Stimulated activated CD4-positive, alpha-beta T cell treated with anti-CD3 and anti-CD28 coated beads, Interleukin-2, amount 100 ng/mL, for 24 hours (primary cell): ENCODE results near the gene IKZF3.
"Not testable (repeated sequence)": the region's sequence is repeated elsewhere in the genome, so short reads cannot be mapped to it uniquely, and the experiment has no call there.

Experiments used
- DNase-seq, 2 donors: peaks; one replicate each; pipeline ENCODE4 v3.0.0-alpha.2; 2020

Gene IKZF3

GRCh38 chr17:39863918-39864746 is at the start of gene IKZF3:
Gene IKZF3, minus strand, starts transcription at chr17:39864312. Its CDS starts 186 bp downstream, at chr17:39864126.
- DNase-seq = peak; percentile 86 to 88

GRCh38 chr17:39908789-39909352 is 44.8 kb upstream of the IKZF3 start:
- DNase-seq = no peak

GRCh38 chr17:39904990-39905288 is 40.8 kb upstream of the IKZF3 start:
- no peak for DNase-seq

DNA sequence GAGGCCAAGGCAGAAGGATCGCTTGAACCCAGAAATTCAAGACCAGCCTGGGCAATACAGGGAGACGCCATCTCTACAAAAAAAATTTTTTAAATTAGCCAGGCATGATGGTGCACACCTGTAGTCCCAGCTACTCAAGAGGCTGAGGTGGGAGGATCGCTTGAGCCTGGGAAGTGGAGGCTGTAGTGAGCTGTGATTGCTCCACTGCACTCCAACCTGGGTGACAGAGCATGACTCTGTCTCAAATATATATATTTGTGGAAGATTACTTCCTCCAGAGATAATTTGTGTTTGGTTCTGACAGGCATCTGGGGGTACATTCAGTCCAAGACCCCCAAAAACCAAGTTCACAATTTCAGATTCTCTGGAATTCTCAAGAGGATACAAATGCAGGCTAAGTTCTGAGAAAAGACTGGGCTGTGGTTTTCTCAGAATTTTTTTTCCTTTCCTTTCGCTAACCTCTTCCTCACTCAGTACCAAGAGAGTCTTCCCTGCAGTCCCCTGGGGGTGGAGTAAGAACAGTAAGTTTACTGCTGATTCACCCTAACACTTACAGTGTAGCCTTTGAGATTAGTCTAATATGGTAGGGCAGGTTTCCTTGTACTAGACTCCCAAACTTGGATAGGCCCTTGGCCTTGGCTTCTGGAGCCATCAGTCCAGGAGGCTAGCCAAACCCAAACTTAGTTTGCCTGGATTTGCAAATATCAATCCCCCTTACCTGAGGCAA is 39.2 kb upstream of the IKZF3 start:
- no peak for DNase-seq

DNA sequence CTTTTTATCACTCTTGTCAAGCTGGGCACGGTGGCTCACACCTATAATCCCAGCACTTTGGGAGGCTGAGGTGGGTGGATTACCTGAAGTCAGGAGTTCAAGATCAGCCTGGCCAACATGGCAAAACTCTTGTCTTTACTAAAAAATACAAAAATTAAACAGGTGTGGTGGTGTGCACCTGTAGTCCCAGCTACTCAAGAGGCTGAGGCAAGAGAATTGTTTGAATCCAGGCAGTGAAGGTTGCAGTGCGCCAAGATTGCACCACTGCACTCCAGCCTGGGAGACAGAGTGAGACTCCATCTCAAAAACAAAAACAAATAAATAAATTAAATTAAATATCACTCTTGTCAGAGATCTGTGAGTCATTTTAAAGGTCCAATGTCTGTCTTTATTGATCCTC is 37.9 kb upstream of the IKZF3 start:
- not testable (repeated sequence) for DNase-seq

- DNase-seq = no peak
These were observed 35.1 kb upstream of the IKZF3 start for GRCh38 chr17:39899215-39899614.

GRCh38 chr17:39898088-39898487 is 34.0 kb upstream of the IKZF3 start:
- DNase-seq = no peak

- DNase-seq = no peak
These were observed 30.7 kb upstream of the IKZF3 start for GRCh38 chr17:39894681-39895376.

GRCh38 chr17:39889200-39889599 is 25.1 kb upstream of the IKZF3 start:
- DNase-seq = no peak

DNA sequence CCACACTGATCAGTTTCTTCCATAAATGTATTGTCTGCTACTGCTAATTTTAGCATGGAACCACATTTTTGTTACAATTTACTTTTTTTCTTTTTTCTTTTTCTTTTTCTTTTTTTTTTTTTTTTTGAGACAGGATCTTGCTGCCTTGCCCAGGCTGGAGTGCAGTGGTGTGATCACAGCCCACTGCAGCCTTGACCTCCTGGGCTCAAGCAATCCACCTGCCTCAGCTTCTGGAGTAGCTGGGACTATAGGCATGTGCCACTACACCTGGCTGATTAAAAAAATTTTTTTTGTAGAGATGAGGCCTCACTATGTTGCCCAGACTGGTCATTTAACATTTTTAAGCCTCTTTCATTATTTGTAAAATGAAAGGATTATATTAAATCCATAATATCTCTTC is 23.0 kb upstream of the IKZF3 start:
- no peak for DNase-seq

DNA sequence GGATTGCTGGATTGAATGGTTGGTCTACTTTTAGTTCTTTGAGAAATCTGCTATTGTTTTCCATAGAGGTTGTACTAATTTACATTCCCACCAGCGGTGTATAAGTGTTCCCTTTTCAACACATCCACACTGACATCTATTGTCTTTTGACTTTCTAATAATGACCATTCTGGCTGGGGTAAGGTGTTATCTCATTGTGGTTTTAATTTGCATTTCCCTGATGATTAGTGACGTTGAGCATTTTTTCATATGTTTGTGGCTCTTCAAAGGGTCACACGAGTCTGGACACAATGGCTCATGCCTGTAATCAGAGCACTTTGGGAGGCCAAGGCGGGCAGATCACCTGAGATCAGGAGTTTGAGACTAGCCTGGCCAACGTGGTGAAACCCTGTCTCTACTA is 22.0 kb upstream of the IKZF3 start:
- not testable (repeated sequence) for DNase-seq

- DNase-seq = no peak
These were observed 8.6 kb upstream of the IKZF3 start for GRCh38 chr17:39872751-39873150.

DNA sequence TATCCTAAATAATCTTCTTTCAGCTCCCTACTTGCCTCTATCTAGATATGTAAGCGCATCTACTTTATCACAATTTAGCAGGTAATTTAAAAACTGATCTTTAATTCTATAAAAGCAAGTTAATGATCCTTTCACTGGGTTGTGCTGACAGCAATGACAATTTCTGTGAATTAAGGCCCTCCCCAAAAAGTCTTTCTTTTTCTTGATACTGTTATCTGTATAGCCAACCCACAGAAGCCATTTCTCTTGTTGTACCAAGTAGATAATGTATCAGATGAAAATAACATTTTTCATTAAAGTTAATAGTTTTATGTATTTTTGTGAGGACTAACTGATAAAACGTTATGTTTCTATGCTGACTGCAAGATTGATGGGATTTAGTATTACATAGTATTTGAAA is 7.7 kb upstream of the IKZF3 start:
- DNase-seq = no peak

- DNase-seq = no peak
These were observed 6.7 kb upstream of the IKZF3 start for GRCh38 chr17:39870776-39871175.

- DNase-seq = no peak
These were observed 4.4 kb upstream of the IKZF3 start for GRCh38 chr17:39868554-39868942.

GRCh38 chr17:39867880-39868553 is 3.9 kb upstream of the IKZF3 start, which contains the start of gene ZPBP2:
Gene ZPBP2, plus strand, starts transcription at chr17:39868202. Its CDS starts 153 bp downstream, at chr17:39868355.
- peak; percentile 65 to 71 for DNase-seq

DNA sequence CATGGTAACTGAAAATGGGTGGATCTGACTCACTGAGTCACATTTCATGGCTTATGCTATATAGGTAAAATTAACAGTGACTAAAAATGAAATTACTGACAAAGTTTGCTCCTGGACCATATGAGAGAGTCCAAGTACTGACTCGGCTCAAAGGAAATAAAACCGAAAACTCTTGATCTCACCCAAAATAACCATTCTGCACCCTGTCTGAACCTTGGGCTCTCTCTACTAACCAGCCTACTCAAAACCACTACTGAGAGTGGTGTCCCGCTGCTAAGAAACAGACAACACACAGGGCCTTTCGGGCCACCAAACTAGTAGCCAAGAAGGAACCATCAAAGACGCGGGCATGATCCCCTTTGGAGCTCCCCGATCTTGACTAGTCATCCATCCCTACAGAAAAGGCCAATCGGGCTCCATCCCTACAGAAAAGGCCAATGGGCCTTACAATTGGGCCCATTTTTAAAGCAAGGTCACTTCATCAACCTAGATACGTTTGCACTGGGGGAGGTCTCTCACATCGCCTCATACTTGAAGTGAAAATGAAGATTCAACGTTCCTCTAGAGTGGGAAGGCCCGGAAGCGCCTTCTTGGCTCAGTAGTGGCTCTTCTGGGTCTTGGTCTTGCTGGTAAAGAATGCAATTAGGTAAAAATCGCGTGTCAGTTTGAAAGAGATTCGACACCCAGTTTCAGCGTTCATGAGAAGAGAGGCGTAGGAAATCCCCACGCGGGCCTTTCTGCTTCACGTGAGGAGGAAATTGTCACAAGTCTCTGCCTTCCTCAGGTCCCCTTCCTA is 3.2 kb upstream of the IKZF3 start:
- peak; percentile 70 to 71 for DNase-seq

DNA sequence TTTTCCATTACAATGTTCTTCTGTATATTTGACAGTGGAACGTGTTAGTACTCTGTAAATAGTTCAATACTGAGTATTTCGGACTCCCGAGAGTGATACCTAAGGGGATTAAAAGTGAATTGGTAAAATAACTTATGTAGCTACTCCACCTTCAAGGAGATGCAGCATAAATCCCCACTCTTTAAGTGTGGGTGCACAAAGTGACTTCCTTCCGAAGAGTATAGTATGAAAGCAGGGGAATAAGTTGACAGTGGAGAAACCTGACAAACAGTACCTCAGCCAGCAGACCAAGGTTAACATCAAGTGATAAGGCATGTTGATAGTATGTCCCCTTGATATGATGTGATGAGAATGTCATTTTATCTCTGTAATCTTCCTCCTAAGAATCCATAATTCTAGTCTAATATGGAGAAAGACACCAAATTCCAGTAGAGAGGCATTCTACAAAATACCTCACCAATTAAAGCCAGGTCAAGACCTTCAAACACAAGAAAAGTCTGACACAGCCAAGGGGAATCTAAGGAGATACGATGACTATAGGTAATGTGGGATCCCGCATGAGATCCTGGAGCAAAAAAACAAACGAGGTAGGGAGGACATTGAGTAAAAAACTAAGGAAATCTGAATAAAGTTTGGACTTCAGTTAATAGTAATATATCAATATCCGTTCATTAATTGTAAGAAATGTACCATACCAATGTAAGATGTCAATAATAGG is 2.1 kb upstream of the IKZF3 start:
- no peak for DNase-seq

DNA sequence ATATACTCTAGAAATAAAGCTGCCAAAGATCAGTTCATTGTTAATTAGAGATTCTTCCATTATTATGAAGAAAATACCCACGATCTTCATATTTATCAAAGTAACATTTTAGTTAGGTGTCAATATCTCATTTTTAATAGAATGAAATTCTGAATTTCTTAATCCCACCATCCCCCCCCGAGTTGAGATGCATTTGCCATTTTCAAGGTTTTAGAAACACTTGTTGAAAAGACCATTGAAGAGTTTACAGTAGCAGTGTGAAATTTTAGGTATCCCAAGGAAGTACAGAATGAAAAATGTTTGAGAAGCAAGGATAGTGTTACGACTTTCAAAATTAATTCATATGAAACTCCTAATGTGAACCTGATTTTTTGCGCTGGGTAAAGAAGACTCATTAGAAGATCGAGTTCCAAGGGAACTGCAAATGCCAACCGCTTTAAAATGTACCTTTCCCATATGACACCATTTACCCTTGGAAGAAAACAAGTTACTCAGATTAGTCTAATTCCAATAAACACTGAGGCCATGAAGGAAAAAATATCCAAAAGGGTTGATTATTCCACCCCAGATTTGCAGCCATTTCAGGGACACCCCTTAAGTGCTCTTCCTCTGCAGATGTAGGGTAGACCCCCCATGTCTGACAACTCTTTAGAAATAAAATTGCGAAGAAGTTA is 731 bp downstream of the IKZF3 start:
- no peak for DNase-seq

- DNase-seq = no peak
These were observed 2.9 kb downstream of the IKZF3 start for GRCh38 chr17:39861235-39861634.
